CD4-positive, alpha-beta T cell treated with Interleukin-15 for 1 hour (primary cell): ENCODE results near the gene TENM3.
"Not testable (repeated sequence)": the region's sequence is repeated elsewhere in the genome, so short reads cannot be mapped to it uniquely, and the experiment has no call there.

Source experiments
- DNase-seq: peaks from one replicate; pipeline ENCODE4 v3.0.0-alpha.2; 2020

Gene TENM3

GRCh38 chr4:182802621-182803020 lies 559.4 kb downstream of the TENM3 start:
- no peak for DNase-seq

DNA sequence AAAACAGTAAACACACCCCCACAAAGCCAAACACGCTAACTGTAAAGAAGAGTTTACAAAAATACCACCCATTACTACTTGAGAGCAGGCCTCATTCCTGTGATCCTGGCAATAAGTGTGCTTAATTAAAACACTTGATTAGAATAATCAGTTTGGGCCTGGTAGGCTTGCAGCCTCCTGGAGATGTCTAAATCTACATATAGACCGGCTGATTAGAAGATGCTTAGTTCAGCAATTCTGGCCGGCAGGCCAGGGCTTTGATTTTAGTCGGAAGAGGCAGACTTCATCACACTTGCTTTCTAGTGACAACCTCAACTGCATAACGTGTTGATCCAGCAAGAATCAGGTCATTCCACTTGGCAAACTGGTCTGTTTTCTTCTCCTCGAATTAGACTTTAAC lies 560.0 kb downstream of the TENM3 start:
- no peak for DNase-seq

DNA sequence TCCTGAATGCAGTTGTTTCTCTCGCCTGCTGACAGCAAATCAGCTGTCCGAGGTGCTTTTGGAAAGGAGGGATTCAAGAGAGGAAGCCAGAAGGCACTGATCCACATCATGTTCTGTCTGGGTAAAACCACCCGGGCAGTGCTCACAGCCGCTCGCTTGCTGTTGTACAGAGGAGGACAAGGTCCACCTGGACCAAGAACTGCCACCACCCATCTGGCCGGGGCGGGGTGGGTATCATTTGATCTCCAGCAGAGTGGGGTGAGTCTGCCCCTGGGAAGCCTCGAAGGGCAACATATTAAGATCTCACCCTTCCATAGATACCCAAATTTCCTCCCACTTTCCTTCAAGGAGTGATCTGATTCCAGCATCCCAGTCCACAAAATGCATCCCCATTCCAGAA lies 560.9 kb downstream of the TENM3 start:
- DNase-seq = no peak

- DNase-seq = no peak
Observed at GRCh38 chr4:182805321-182805720, 562.1 kb downstream of the TENM3 start.

DNA sequence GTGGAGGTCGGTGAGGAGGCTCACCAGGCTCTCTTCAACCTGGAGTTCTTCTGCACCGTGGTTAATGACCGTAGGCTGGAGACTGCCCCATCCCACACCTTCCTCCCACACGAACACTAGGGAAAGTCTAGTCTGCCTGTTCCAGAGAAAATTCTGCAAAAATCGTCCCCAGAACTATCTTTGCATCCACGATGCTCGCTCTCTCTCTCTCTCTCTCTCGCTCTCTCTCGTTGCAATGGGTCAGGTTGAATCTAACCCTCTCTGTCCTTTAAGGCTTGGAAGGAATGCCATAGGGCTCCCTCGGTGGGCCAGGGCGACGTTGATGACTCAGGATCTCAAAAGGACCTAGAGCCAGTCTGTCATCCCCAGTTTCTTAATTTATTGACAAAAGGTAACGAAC lies 562.5 kb downstream of the TENM3 start:
- DNase-seq = no peak

- DNase-seq = peak; percentile 59
Observed at GRCh38 chr4:182806259-182807252, 563.4 kb downstream of the TENM3 start.

DNA sequence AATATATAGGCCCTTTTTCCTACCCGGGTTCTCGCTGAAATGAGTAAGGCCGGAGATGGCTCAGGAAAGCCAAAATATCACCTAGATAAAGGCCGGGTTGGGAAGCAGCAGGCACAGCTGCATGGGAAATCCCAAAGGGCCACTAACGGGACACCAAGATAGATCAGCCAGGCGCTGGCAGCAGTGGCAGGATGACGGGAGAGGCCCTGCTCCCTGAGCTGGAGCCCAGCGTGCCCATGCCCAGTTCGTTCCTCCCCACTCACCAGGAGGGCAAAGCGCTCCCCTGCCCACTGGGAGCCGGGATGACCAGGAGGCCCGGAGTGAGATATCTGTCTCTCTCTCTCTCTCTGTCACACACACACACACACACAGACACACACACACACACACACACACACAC lies 564.1 kb downstream of the TENM3 start:
- DNase-seq = no peak

DNA sequence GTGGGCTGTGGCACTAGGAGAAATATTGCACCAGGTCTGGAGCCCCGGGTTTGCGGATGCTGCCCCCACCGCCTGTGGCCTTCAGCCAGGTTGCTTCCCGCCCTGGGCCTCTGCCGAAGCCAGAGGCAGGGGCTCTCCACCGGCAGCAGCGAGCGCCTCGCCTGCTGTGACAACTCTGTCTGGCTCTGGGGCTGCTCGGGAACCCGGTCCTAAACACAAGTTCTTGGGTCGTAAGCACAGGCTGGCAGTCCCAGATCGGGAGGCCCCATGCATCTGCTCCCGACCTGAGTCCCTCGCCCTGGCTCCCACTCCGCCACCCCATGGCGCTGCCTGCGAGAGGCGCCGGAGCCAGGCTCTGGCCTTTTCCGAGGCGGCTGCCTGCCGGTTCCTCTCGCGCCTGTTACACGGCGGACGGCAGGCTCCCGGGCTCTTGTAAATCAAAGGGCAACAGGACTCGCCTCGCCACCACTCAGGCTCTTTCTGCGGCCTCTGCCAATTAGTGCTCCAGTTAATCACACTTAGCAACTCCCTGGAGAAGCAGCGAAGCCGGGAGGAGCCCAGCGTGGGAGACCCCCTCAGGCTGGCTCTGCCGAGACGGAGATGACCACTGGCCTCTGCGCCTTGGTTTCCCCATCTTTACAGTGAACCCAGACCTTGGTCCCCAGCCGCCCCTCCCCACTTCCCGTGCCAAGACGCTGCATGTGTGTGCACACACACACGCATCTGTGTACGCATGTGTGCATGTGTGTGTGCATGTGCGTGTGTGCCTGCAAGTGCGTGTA lies 564.8 kb downstream of the TENM3 start:
- no peak for DNase-seq

- DNase-seq = peak; percentile 87
Observed at GRCh38 chr4:182808673-182809416, 565.6 kb downstream of the TENM3 start.

DNA sequence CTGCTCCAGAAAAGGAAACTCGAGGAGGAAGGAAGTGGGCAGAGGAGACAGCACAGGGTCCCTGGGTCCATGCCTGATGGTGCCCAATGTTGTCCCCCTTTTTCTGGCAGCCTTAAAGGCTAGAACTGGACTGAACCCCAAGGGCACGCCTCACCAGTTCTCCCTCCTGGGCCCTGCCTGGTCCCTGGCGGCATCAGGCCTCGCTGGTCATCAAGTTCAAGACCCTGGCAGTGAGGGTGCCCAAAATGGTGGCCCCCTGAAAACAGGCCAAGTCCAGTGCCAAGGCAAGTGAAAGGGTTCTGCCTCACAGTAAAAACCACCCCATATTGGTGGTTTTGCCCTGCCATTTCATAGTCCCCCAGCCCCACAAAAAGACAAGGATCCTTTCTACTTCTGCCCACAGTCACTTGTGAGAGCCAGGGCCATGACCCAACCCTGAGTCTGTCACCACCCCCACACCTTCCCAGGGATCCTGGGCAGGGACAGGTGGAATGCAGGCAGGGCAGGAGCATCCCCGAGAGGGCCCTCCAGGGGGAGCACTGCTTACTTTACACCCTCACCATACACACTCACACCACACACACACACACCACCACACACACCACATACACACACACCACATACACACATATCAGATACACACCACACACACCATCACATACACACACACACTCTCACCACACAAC lies 566.4 kb downstream of the TENM3 start:
- peak; percentile 37 for DNase-seq

DNA sequence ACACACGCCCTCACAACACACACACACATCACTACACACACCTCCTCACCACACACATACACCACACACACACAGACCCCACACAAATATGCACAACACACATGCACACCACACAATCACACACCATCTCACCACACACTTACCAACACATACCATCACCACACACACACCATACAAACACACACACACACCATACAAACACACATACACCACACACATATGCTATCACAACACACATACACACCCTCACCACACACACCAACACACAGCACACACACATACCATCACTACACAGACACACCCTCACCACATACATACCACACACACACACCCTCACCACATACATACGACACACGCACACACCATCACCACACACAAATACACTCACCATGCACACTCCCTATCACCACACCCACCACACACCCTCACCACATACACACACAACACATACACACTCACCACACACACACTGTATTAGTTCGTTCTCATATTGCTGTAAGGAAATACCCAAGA lies 567.0 kb downstream of the TENM3 start:
- no peak for DNase-seq

- peak; percentile 29 for DNase-seq
Observed at GRCh38 chr4:182812916-182813315, 569.7 kb downstream of the TENM3 start.

DNA sequence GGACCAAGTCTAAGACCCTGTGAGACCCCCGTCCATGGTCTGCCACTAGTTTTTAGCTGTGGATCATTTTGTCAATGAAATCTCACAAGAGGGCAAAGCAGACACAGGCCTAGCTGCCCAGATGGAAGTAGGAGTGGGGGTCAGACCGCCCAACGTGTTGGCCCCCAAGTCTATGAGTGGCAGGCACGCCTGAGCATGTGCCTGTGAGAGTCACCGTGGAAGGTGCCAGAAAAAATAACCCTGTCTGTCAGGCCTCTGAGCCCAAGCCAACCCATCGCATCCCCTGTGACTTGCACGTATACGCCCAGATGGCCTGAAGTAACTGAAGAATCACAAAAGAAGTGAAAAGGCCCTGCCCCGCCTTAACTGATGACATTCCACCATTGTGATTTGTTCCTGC lies 570.9 kb downstream of the TENM3 start:
- not testable (repeated sequence) for DNase-seq

- DNase-seq = no peak
Observed at GRCh38 chr4:182818926-182819730, 575.9 kb downstream of the TENM3 start.

DNA sequence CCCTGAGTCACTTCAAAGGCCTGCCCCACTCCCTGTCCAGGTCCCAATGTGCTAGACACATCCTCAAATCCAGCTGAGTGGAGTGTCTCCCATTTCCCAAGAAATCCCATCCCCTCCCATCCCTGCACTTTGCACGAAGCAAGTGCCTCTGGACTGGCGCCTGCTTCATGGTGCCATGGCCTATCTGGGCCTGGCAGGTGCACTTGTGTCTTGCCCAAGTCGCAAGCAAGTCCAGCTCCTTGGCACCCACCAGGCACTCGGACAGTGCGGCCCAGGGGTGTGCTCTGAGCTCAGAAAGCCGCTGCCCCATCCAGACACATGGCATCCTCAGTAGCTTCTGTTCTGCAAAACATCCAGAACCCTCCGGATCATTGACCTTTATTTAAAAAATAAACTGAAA lies 576.5 kb downstream of the TENM3 start:
- DNase-seq = no peak

DNA sequence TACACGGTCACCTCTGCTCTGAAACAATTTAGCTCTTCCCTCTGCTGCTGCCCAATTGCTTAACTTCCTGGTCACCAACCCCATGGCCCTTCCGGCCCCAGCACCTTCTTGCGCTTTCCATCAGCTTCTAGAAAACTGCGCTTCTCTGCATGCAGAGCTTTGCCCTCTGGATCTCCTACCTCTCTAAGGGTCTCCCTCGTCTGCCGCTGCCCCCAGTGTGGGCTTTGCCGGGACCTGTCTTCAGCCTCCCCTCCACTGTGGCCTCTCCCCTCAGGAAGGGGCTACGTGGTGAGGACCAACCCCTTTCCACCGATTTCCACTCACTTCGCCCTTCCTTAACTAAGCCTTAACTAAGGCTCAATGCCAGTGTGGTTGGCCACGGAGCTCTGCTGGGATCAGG lies 579.4 kb downstream of the TENM3 start:
- DNase-seq = no peak

DNA sequence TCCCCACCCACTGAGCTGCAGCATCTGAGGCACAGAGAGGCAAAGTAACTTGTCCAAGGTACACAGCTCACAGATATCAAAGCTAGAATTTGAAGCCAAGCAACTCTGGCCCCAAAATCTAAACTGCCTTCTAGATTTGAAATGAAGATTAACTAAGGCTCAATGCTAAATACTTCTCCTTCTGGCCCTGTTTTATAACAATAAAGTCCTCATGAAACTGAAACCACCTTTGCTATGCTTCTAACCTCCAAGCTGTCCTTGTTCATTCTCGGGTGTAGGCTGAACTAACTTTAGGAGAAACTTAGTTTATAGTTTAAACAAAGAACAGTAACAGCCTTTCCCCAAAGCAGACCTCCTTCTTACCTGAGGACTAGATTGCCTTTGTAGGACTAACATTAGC lies 580.4 kb downstream of the TENM3 start:
- no peak for DNase-seq

DNA sequence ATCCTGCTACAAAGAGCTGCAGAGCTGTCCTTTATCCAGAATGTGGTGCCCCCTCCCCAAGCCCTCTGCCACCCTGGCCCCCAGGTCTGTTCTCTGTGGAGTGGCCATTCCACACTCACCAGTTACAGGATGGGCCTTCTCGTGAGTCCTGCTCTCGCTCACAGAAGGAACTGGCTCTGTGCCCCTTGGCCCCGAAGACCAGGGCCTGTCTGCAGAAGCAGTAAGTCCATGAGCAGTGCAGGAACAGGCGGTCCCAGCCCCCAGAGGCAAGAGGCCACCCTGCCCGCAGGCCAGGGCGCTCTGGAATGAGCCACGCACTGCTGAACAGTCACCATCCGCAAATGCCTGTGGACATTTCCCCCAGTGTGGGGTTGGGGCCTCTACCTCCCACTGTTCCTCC lies 581.8 kb downstream of the TENM3 start:
- no peak for DNase-seq

- DNase-seq = no peak
Observed at GRCh38 chr4:182825786-182826185, 582.6 kb downstream of the TENM3 start.

- DNase-seq = peak; percentile 46
Observed at GRCh38 chr4:182826391-182826790, 583.2 kb downstream of the TENM3 start.

DNA sequence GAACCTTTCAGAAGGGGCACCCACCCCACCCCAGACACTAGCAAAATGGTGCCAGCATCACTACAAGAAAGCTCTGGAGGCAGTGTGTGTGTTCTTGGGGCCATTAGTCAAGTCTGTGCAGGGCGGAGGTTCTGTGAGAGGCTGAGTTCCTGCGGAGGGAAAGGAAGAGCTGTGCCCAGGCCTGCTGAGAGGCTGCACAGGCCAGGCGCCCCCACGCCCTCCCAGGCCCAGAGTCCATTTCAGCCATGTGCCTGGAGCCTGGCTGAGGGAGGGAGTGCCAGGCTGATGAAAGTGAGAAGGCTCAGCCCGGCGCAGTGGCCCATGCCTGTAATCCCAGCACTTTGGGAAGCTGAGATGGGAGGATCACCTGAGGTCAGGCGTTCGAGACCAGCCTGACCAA lies 584.0 kb downstream of the TENM3 start:
- no peak for DNase-seq
